Smooth muscle cell (in vitro differentiated cells): ENCODE results near the gene PQBP1. TPM values are rescaled to one million over a fixed set of nuclear protein-coding genes. Genes with fewer than 3 reads are reported as not detected.
"Not testable (repeated sequence)": the region's sequence is repeated elsewhere in the genome, so short reads cannot be mapped to it uniquely, and the experiment has no call there.

ENCODE experiments used
- DNase-seq: peaks from one replicate; lab custom pipeline; 2025; ENCODE audit not compliant: unreplicated experiment; lab: John Stamatoyannopoulos, UW
- H2AFZ ChIP-seq: fragments of 200-600 bp; sonication (generic); 2 replicates; pipeline ENCODE4 v1.6.0; 2016; ENCODE audit warnings: antibody characterized with exemption, low read depth, mild to moderate bottlenecking
- H3F3A ChIP-seq: fragments of 200-600 bp; sonication (generic); 2 replicates; pipeline ENCODE4 v1.6.0; 2017; ENCODE audit warnings: antibody characterized with exemption, low read depth
- H3K27ac ChIP-seq: fragments of 200-600 bp; sonication (generic); 2 replicates; pipeline ENCODE4 v1.5.1; 2016; ENCODE audit warnings: low read depth, mild to moderate bottlenecking
- H3K27me3 ChIP-seq: fragments of 200-600 bp; sonication (generic); 2 replicates; pipeline ENCODE4 v1.6.1; 2016; ENCODE audit warnings: low read depth, mild to moderate bottlenecking
- H3K36me3 ChIP-seq: fragments of 200-600 bp; sonication (generic); 2 replicates; pipeline ENCODE4 v1.5.1; 2016; ENCODE audit warnings: low read depth
- H3K4me1 ChIP-seq: fragments of 200-600 bp; sonication (generic); 2 replicates; pipeline ENCODE4 v1.5.1; 2016; ENCODE audit warnings: low read depth
- H3K4me2 ChIP-seq: fragments of 200-600 bp; sonication (generic); 2 replicates; pipeline ENCODE4 v1.6.0; 2016; ENCODE audit warnings: mild to moderate bottlenecking
- H3K4me3 ChIP-seq: fragments of 200-600 bp; sonication (generic); 2 replicates; pipeline ENCODE4 v1.5.1; 2016; ENCODE audit warnings: mild to moderate bottlenecking
- H3K79me2 ChIP-seq: fragments of 200-600 bp; sonication (generic); 2 replicates; pipeline ENCODE4 v1.6.0; 2016; ENCODE audit warnings: low read depth, mild to moderate bottlenecking
- H3K9ac ChIP-seq: fragments of 200-600 bp; sonication (generic); 2 replicates; pipeline ENCODE4 v1.6.0; 2016; ENCODE audit warnings: low read depth
- H3K9me3 ChIP-seq: fragments of 200-600 bp; sonication (generic); replicated peaks from 2 replicates; pipeline ENCODE4 v1.5.1; 2016; ENCODE audit warnings: low read depth
- H4K20me1 ChIP-seq: fragments of 200-600 bp; sonication (generic); 2 replicates; pipeline ENCODE4 v1.6.0; 2016; ENCODE audit warnings: low read depth
- WGBS: methylation state at CpG from one replicate; pipeline ENCODE4 v1.1.7; 2016; ENCODE audit warnings: low lambda C conversion rate; 5-methylcytosine and 5-hydroxymethylcytosine counted together
- polyA plus RNA-seq: library from polyadenylated mRNA; unstranded; fragments of >200 nt; fragmentation: Nextera tagmentation; extraction: Ambion mirVana; gene quantifications from 2 replicates; pipeline ENCODE4 v1.2.1, GENCODE V29; 2016
- total RNA-seq: library from RNA; depleted of rRNA; stranded (reverse); fragments of >200 nt; gene quantifications from 2 replicates; pipeline ENCODE4 v1.2.3, GENCODE V29; 2014
- TF ChIP-seq, protein P1 (sequence below): fragments of 200-600 bp; sonication (generic); IDR thresholded peaks from 2 replicates; pipeline ENCODE4 v1.5.1; 2017; ENCODE audit warnings: borderline replicate concordance, mild to moderate bottlenecking, antibody characterized with exemption; ENCODE audit not compliant: insufficient read depth, poor library complexity, severe bottlenecking

Gene PQBP1, protein sequence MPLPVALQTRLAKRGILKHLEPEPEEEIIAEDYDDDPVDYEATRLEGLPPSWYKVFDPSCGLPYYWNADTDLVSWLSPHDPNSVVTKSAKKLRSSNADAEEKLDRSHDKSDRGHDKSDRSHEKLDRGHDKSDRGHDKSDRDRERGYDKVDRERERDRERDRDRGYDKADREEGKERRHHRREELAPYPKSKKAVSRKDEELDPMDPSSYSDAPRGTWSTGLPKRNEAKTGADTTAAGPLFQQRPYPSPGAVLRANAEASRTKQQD
- total RNA-seq (17.0 and 20.6 TPM in 2 replicates), polyA plus RNA-seq (46.7 and 48.2 TPM in 2 replicates)

DNA sequence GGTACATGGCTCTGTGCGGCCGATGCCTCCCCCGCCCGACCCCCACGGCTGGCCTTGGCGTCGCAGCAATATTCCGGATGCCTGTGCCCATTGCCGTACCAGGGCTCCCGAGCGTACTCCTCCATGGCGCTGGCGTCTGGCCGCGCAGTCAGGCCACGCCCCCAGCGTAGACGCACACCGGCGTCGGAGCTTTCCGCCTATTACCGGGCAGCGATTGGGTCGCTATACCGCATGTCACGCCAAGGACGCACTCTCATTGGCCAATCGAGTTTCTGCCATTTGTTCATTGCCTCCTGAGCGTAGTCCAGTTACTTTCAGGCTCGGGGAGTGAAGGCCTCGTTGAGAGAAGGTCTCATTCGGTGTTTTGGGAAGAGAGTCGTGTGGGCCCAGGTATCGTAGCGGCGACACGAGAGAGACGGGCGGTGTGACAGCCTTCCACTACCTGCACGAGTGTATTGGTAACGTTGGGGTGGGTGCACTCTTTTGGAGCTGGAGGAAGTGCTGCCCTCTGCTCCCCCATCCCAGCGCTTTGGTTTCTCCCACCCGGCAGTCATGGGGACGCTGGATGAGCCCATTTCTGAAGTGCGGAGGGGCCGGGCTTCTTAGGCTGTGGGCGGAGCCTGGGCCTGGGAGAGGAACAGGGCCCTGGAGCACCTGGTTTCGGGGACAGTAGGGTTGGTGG, at the start of gene PQBP1, which contains the start of gene TIMM17B:
TSS of gene PQBP1 (plus strand) at position 306 of the 682 bp plus-strand sequence. CDS start 580 bp downstream, outside the sequence.
TSS of gene TIMM17B (minus strand) at position 144 of the 682 bp plus-strand sequence. CDS start at position 125, 19 bp downstream.
- Histone ChIP-seq H3F3A (no peaks in the 10 kb centered on the region), H2AFZ (no peak within 1 kb of the TSS), H3K27me3 (no peaks in the 10 kb centered on the region), H3K27ac (peak within 1 kb of the TSS; percentile 84), H3K4me1 (peaks cover 5% of the 10 kb centered on the region), H3K4me3 (peak within 1 kb of the TSS; percentile 67), H3K36me3 (no peaks in the 10 kb centered on the region), H3K9ac (peak within 1 kb of the TSS; percentile 87), H3K9me3 (no peaks in the 10 kb centered on the region), H3K4me2 (peak within 1 kb of the TSS; percentile 89), H3K79me2 (peaks cover 3% of the 10 kb centered on the region), H4K20me1 (peaks cover 5% of the 10 kb centered on the region)
- DNase-seq: peak; percentile 73
- TF ChIP-seq, protein P1, sequence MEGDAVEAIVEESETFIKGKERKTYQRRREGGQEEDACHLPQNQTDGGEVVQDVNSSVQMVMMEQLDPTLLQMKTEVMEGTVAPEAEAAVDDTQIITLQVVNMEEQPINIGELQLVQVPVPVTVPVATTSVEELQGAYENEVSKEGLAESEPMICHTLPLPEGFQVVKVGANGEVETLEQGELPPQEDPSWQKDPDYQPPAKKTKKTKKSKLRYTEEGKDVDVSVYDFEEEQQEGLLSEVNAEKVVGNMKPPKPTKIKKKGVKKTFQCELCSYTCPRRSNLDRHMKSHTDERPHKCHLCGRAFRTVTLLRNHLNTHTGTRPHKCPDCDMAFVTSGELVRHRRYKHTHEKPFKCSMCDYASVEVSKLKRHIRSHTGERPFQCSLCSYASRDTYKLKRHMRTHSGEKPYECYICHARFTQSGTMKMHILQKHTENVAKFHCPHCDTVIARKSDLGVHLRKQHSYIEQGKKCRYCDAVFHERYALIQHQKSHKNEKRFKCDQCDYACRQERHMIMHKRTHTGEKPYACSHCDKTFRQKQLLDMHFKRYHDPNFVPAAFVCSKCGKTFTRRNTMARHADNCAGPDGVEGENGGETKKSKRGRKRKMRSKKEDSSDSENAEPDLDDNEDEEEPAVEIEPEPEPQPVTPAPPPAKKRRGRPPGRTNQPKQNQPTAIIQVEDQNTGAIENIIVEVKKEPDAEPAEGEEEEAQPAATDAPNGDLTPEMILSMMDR: no peak
- WGBS: 53% methylated on average over 47 of the region's 49 CpGs

DNA sequence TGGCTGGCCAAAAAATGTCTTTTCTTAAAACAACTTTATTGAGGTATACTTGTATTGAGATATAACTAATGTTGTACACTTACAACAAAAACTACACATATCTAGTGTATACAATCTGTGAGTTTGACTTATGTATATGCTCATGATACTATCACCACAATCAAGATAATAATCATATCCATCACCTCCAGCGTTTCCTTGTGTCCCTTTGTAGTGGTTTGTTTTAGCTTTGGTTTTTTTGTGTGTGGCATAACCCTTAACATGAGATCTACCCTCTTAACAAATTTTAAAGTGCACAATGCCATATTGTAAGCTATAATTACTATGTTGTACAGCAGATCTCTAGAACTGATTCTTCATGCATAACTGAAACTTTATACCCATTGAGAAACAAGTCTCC, 48.9 kb upstream of the PQBP1 start:
- Histone ChIP-seq H3K9ac (no peak overlapping the region), H4K20me1 (no peaks in the 10 kb centered on the region), H3K27ac (no peak overlapping the region), H3K79me2 (no peaks in the 10 kb centered on the region), H3K4me3 (no peak overlapping the region), H3K4me1 (no peaks in the 10 kb centered on the region), H3K27me3 (no peaks in the 10 kb centered on the region), H3F3A (no peaks in the 10 kb centered on the region), H3K9me3 (no peaks in the 10 kb centered on the region), H2AFZ (no peak overlapping the region), H3K4me2 (no peak overlapping the region), H3K36me3 (no peaks in the 10 kb centered on the region)
- no peak for DNase-seq
- 67% methylated on average over 1 of the region's 1 CpG for WGBS
- TF ChIP-seq, protein P1: no peak

DNA sequence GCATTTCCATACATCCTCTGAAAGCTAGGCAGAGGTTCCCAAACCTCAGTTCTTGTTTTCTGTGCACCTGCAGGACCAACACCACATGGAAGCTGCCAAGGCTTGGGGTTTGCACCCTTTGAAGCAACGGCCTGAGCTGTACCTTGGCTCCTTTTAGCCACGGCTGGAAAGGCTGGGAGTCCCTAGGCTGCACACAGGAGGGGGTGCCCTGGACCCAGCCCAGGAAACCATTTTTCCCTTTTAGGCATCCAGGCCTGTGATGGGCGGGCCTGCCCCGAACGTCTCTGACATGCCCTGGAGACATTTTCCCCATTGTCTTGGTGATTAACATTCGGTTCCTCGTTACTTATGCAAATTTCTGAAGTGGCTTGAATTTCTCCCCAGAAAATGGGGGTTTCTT, 44.9 kb upstream of the PQBP1 start:
- Histone ChIP-seq H3K79me2 (no peaks in the 10 kb centered on the region), H3K9ac (no peak overlapping the region), H3K4me2 (no peak overlapping the region), H3K27ac (no peak overlapping the region), H3K4me1 (no peaks in the 10 kb centered on the region), H3K9me3 (no peaks in the 10 kb centered on the region), H3K27me3 (no peaks in the 10 kb centered on the region), H3K36me3 (no peaks in the 10 kb centered on the region), H2AFZ (no peak overlapping the region), H3K4me3 (no peak overlapping the region), H4K20me1 (no peaks in the 10 kb centered on the region), H3F3A (no peaks in the 10 kb centered on the region)
- 80% methylated on average over 7 of the region's 7 CpGs for WGBS
- TF ChIP-seq, protein P1: no peak
- DNase-seq: no peak

DNA sequence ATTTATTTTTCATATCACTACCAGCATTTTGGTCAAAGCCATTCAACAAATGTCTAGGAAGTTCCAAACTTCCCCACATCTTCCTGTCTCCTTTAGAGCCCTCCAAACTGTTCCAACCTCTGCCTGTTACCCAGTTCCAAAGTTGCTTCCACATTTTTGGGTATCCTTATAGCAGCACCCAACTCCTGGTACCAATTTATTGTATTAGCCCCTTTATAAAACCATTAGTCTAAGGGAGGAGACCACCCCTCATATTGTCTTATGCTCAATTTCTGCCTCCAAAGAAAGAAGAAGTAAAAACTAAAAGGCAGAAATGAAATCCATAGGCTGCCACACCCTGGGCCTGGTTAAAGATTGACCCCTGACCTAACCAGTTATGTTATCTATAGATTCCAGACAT, 44.2 kb upstream of the PQBP1 start:
- not testable (repeated sequence) for DNase-seq, H3K9ac ChIP-seq, H2AFZ ChIP-seq, H3K27ac ChIP-seq, H3K4me3 ChIP-seq, H3K27me3 ChIP-seq, H3F3A ChIP-seq, H3K79me2 ChIP-seq, H3K9me3 ChIP-seq, H3K36me3 ChIP-seq, H3K4me1 ChIP-seq, H3K4me2 ChIP-seq, H4K20me1 ChIP-seq

DNA sequence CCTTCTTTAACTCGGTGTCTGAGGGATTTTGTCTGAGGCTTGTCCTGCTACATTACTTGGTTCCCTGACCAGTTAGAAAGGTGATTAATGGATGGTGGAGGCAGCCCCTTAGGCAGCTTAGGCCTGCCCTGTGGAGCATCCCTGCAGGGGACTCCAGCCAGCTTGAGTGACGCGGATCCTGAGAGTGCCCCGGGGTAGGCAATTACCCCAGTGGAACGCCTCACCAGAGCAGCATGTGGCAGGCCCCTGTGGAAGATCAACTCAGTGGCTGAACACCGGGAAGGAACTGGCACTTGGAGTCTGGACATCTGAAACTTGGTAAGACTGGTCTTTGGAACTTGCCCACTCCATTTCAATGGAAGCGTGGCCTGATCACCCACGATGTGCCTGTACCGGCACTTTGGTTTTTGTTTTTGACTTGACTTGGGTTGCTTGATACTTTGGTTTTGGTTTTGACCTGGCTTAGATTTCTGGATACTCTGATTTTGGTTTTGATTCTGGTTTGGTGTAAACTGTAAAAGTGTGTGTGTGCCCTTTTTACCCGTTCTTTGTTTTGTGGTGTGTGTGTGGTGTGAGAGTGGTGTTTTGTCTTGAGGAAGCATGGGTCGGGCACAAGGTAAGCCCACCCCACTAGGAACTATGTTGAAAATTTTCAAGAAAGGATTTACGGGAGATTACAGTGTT, 43.5 kb upstream of the PQBP1 start:
- not testable (repeated sequence) for H3K9ac ChIP-seq, H3F3A ChIP-seq, DNase-seq, H2AFZ ChIP-seq, H3K36me3 ChIP-seq, H3K4me3 ChIP-seq, H3K27me3 ChIP-seq, H4K20me1 ChIP-seq, H3K79me2 ChIP-seq, H3K4me2 ChIP-seq, H3K27ac ChIP-seq, H3K9me3 ChIP-seq, H3K4me1 ChIP-seq
- 85% methylated on average over 12 of the region's 12 CpGs for WGBS
